ENCODE data around the gene SLC51A. TPM values are rescaled to one million over a fixed set of nuclear protein-coding genes. Genes with fewer than 3 reads are reported as not detected.
"Not testable (repeated sequence)": the region's sequence is repeated elsewhere in the genome, so short reads cannot be mapped to it uniquely, and the experiment has no call there.

The SLC51A gene
- total RNA-seq (2014; rRNA removed; shearing (Covaris generic)), result not detected in 2 replicates

DNA sequence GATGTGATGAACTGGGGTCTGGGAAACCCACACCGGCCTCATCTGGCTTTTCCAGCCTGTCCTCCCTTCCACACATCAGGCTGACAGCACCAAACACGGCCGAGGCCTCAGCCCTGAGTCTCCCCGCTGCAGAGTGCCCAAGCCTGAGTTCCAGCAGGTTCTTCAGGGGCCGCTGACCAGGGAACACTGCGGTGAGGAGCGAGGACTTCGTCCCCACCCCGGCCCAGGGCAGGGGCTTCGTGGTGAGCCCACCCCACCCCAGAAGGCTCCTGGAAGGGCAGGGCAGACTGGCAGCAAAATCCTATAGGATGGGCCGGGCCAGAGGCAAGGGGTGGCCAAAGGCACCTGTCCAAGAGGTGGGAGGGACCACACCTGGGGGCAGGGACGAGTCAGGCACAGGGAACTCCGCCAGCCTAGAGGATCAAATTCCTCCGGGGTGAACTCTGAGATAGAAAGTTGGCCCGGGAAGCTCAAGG, at the start of gene SLC51A:
TSS of gene SLC51A (plus strand) at position 446 of the 476 bp plus-strand sequence. CDS start 179 bp downstream, outside the sequence.
- no peak for DNase-seq (ENCODE audit: low read depth)

GRCh38 chr3:196166741-196167140, 49.6 kb upstream of the SLC51A start:
- no peak for DNase-seq (ENCODE audit: low read depth)

DNA sequence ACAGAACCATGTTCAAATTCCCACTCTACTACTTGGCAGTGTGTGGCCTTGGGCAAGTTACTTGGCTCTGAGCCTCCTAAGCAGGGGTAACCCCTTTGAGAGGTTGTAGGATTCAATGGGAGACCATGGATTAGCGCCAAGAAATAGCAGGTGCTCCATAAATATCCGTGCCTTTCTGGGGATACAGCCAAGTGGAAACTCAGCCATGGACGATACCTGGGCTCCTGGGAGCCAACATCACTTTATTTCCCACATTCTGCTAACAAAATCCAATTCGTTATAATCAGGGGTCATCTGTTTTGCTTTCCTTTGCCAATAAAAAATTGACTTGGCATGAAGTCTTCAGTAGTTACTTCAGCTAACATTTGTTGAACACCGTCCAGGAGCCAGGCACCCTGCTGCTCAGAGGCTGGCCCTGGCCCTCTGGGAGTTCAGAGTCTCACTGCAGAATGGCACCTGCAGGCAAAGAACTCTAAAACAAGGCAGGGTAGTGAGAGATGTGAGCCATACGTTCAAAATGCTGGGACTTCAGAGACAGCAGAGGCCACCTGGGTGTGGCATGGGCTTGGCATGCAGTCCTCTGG, 47.4 kb upstream of the SLC51A start:
- no peak for DNase-seq (ENCODE audit: low read depth)

DNA sequence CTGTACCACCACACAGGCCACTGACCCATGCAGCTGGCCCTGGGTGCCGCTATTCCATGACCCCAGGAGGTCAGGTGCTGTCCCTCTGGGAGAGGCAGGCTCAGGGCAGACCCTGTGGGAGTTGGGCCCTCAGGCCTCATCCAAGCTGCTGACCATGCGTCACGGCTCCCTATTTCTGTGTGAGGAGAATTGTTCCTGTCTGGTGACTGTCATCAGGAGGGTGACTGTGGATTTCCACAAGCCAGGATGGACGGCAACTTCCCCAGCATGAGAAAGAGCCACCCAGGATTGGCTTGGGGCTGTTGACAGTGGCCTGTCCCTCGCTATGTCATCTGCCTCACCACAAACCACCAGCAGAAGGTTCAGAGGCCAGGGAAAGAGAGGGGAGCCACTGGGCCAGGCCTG, 46.5 kb upstream of the SLC51A start:
- DNase-seq (ENCODE audit: low read depth), result no peak

DNA sequence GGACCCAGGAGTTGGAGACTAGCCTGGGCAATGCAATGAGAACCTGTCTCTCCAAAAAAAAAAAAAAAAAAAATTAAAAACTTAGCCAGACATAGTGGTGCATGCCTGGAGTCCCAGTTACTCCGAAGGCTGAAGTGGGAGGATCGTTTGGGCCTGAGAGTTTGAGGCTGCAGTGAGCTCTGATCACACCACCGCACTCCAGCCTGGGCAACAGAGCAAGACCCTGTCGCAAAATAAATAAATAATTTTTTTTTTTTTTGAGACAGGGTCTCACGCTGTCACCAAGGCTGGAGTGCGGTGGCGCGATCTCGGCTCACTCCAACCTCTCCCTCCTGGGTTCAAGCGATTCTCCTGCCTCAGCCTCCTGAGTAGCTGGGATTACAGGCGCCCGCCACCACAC, 46.0 kb upstream of the SLC51A start:
- DNase-seq (ENCODE audit: low read depth), result not testable (repeated sequence)

GRCh38 chr3:196174652-196175051, 41.7 kb upstream of the SLC51A start:
- DNase-seq (ENCODE audit: low read depth), result peak; percentile 51

DNA sequence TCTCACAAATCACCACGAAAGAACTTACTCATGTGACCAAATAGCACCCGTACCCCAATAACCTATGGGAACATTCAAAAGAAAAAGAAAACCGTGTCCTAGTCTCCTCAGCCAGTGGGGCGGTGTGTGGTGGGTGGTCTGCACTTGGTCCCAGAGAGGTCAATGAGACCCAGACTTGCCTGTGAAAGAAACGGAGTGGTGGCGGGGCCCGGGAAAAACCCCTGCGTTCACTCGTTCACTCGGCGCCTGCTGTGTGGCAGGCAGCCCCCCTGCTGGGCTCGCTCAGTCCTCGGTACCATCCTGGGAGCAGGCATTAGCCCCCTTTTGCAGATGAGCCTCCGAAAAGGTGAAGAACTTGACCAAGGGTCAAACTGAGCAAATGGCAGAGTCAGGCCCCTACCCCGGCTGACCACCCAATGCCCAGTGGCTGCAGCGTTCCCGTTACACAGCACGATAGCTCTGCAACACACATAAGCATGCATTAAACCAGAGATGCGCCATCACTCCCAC, 41.2 kb upstream of the SLC51A start:
- DNase-seq (ENCODE audit: low read depth), result no peak

GRCh38 chr3:196175722-196176121, 40.6 kb upstream of the SLC51A start:
- DNase-seq (ENCODE audit: low read depth), result no peak

DNA sequence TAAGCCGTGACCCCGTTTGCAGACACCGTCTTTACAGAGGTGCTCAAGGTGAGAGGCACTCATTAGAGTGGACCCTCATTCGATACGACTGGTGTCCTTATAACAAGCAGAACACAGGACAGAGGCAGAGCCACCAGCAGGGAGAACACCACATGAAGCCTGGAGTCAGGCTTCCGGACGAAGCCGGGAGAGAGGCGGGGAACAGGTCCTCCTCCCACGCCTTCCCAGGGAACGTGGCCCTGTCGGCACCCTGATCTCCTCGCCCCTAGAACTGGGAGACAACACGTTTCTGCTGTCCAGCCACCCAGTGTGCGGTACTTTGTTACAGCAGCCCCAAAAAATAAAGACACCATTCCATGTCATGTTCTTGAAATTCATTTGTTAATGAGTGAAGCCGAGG, 38.8 kb upstream of the SLC51A start:
- DNase-seq (ENCODE audit: low read depth), result no peak

- no peak for DNase-seq (ENCODE audit: low read depth)
These were observed 38.4 kb upstream of the SLC51A start for GRCh38 chr3:196177967-196178366.

DNA sequence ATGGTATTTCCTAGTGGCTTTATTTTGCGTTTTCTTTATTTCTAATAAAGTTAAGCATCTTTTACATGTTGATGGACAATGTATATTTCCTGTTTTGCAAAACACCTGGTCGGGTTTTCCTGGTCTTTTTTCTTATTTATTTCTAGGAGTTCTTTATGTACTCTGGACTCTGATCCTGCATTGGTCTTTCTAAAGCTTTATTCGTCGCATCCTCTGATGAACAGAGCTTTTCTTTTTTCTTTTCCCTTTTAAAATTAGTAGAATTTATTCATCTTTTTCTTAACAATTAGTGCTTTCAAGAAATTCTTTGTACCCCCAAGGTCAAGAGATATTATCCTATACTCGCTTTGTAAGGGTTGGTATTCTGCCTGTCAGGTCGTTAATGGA, 37.3 kb upstream of the SLC51A start:
- DNase-seq (ENCODE audit: low read depth), result no peak

DNA sequence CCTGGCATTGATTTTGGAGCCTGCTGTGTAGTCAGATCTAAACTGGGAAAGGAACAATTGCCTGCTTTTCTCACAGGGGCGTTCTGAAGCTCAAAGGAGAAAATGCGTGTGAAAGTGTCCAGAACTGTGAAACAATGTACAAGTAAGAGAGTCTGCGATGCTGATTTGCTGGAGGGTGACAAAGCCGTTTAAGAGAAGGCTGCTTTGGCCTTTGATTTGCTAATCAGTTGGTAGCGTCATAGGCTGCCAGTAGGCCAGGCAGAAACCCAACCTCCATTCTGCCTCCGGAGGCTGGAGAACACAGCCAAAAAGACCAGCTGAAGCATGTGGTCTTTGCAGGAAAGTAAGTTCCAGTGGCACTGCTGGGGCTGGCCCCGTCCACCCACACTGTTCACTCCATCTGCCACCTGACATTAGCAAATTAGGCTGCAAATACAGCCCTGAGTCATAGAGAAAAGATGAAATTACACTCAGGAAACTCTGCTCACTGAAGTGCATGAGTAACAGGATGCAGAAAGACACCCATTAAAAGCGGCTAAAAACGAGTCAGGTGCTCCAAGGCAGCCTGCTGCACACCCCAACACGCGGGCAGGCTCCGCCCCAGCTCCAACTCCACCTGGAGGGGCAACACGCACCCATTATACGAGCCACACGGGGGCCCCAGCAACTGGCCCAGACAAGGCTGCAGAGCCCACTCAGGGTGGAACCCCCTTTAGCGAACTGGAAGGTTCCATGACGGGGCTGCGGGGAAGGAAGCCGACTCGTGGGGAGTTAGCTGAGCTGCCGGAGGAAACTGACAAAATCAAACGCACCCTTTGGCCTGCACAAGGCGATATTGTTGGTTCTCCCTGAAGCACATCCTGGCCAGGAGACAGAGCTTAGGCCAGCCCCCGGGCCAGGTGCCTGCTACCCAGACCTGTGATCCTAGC, 36.7 kb upstream of the SLC51A start:
- DNase-seq (ENCODE audit: low read depth), result peak; percentile 81

DNA sequence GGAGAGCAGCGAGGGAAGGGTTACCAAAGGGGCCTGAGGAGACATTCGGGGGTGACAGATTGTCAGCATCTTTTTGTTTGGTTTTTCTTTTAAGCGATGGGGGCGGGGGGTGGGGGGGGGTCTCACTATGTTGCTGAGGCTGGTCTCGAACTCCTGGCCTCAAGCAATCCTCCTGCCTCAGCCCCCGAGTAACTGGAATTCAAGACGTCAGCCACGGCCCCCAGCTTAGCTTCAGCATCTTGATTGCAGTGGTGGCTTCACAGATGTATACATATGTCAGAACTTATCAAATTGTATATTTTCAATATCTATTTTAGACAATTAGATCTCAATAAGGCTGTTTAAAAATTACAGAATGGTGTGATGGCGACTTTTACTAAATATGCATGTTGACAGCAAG, 36.0 kb upstream of the SLC51A start:
- no peak for DNase-seq (ENCODE audit: low read depth)

DNA sequence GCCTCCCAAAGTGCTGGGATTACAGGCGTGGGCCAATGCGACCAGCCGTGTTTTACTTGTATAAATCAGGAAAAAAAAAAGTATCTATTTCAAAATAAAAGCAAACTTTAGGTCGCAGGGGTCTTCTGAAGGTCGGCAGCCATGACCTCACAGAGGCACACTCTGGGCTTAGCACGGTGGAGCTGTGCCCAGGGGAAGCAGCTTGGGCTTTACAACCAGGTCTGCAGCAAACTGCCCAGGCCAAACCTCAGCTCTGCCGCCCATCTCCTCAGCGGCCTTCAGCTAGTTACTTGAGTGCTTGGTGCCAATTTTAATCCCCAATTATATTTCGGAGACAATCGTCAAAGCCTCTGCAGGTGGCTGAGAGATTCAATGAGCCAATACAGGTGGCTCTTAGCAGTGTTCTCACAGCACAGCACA, 35.2 kb upstream of the SLC51A start:
- DNase-seq (ENCODE audit: low read depth), result no peak

GRCh38 chr3:196184169-196184432, 32.2 kb upstream of the SLC51A start:
- DNase-seq (ENCODE audit: low read depth), result not testable (repeated sequence)

GRCh38 chr3:196184881-196185280, 31.5 kb upstream of the SLC51A start:
- DNase-seq (ENCODE audit: low read depth), result no peak

DNA sequence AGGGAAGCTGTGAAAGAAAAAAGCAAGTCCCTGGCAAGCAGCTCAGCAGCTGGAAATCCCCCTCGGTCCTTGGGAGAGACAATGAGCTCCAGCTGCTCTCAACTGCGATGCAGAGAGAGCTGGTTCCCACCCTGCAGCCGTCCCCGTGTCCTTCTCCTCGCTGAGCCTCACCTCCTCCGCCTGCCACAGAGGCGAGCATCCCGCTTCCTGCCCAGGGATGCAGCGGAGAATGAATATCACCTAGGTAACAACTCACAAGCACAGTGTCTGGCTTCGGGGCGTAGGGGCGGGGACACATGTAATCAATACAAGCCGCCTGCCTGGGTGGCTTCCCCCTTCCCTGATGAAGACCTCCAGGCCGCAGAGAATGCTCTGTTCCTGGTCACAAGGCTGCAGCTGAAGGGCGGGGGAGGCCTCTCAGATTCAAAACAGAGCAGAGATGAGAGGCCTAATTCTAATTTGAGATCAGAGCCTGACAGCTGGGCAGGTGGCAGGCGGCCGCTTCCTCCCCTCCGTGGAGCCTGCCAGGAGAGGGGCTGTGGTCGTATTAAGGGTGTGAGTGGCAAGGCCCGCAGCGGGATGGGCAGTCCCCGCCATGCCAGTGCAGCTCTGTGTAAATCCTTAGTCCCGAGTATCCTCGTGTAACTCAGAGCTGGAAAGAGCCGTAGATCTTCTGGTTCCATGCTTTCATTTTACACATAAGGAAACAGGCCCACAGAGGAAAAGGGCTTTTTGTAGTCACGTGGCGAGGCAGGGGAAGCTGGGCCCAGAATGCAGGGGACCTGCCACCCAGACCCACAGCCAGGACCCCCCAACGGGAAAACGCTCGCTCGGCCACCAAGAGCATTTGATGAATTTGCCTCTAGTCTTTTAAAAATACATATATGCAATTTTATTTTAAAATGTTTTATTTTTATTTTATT, 29.4 kb upstream of the SLC51A start:
- DNase-seq (ENCODE audit: low read depth), result no peak

DNA sequence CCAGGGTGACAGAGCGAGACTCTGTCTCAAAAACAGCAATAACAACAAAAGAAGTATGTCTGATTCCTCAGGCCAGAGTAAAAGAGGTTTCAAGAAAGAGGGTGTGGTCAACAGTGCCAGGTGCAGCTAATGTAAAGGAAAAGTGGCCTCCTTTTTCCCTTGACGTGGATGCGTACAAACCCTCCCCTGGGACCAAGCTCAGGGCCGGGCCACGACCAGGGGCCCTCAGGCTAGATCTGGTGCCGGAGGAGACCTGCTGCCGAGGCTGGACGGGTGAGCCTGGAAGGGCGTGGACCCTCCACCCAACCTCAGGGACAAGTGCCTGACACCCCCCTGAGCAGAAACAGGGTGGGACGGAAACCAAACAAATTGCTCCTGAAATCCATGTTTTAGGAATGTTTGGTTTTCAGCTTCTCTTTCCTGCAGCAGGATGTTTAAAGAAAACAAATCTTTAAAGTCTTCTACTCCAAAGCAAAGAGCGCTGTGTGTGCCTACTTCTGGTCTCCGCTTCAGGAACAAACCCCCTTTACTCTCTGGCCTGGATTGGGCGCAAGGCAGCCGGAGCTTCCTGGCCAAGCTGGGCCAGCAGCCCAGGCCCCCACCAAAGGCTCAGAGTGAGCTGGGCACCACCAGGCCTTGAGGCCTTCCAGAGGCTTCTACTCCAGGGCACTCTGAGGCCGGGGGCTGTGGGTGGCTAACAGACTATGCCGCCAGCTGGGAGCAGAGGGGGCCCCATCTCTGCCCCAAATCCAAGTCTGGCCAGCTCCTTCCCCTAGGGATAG, 26.6 kb upstream of the SLC51A start:
- no peak for DNase-seq (ENCODE audit: low read depth)

DNA sequence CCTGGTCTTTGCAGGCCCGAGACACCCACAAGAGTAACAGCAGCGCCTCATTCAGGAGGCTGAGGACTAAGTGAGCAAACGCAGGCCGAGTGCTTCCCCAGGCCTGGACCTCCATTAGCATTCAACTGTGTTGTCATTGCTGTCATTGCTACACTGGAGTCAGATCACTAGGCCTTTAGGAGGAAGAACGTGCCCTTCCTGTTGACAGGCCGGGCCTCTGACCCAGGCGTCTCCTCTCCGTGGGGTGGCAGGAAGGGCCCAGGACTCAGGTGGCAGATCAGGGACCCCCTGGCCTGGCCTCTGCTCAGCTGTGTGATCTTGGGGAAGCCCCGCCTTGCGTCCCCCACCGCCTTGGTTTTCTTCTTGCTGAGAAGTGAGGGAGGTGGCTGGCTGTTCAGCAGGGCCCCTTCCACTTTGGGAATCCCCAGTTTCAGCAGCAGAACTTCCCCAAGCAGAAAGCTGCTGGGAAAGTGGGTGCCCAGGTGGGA, 24.3 kb upstream of the SLC51A start:
- no peak for DNase-seq (ENCODE audit: low read depth)

- DNase-seq (ENCODE audit: low read depth), result no peak
These were observed 23.7 kb upstream of the SLC51A start for GRCh38 chr3:196192524-196193051.

All from RPMI7951 (cell line).